Body of pancreas (tissue), 4 donors: ENCODE measurements around the gene CSNK2A2. TPM values are rescaled to one million over a fixed set of nuclear protein-coding genes. Genes with fewer than 3 reads are reported as not detected.

Experiments
- ATAC-seq: fragments of 150-250 bp; one replicate; pipeline ENCODE4 v1.9.1; 2016
- DNase-seq, 4 donors: peaks; one replicate each; pipeline ENCODE4 v3.0.0-alpha.2; 2019
- H3K27ac ChIP-seq, 4 donors: fragments of 200-600 bp; sonication (generic); 1 replicate in 3 of 4; 2 replicates in 1 of 4; pipeline versions ENCODE4 v1.5.1 to v1.6.1; 2016 to 2019; ENCODE audit warnings: mild to moderate bottlenecking in 1 of 4, mixed read lengths in 1 of 4, moderate library complexity in 1 of 4
- H3K27me3 ChIP-seq, 2 donors: fragments of 200-600 bp; sonication (generic); one replicate each; pipeline ENCODE4 v1.6.0; 2016; ENCODE audit warnings: mild to moderate bottlenecking in 1 of 2
- H3K36me3 ChIP-seq, 2 donors: fragments of 200-600 bp; sonication (generic); replicated peaks in 1 of 2; 2 replicates each; pipeline ENCODE4 v1.5.1; 2016; ENCODE audit warnings: low read depth in 2 of 2; ENCODE audit not compliant: insufficient read depth in 1 of 2
- H3K4me1 ChIP-seq: fragments of 200-600 bp; sonication (generic); one replicate; pipeline ENCODE4 v1.6.0; 2016
- H3K4me3 ChIP-seq, 2 donors: fragments of 200-600 bp; sonication (generic); 1 replicate in 1 of 2; 2 replicates in 1 of 2; pipeline ENCODE4 v1.5.1; 2016 to 2019
- H3K9me3 ChIP-seq, 3 donors: fragments of 200-600 bp; sonication (generic); 1 replicate in 2 of 3; 2 replicates in 1 of 3; pipeline ENCODE4 v1.5.1; 2016
- CTCF ChIP-seq, 7 experiments: fragments of 450-650 bp in 4 of 7; fragments of 200-600 bp in 3 of 7; sonication (generic) in 3 of 7; IDR thresholded peaks; one replicate each; pipeline ENCODE4 v1.5.1; 2016 to 2019; ENCODE audit warnings: antibody characterized with exemption in 7 of 7
- POLR2A ChIP-seq, 3 donors: fragments of 450-650 bp; IDR thresholded peaks; one replicate each; pipeline ENCODE4 v1.6.1; 2016; ENCODE audit warnings: antibody characterized with exemption in 3 of 3, mild to moderate bottlenecking in 2 of 3
- WGBS, 2 donors: methylation state at CpG; one replicate each; pipeline ENCODE4 v1.1.5; 2017; 5-methylcytosine and 5-hydroxymethylcytosine counted together
- intact Hi-C: fragments of 100-400 bp; cut with DNase I; formaldehyde crosslinking; loops from one replicate; pipeline ENCODE4 v1.15.1; 2023
- total RNA-seq, 2 donors: library from RNA; depleted of rRNA; stranded (reverse); fragments of >200 nt; gene quantifications; one replicate each; pipeline ENCODE4 v1.1.0, GENCODE V29; 2016

The CSNK2A2 gene
- total RNA-seq, 2 donors from 2014 or later, result 27.7 to 30.1 TPM

- DNase-seq (no peak), ATAC-seq (no peak)
- peaks cover 0 to 8% of the 10 kb centered on the region in 2 donors for H3K36me3 ChIP-seq
- H3K27ac ChIP-seq, result no peak overlapping the region
- no peaks in the 10 kb centered on the region for H3K27me3 ChIP-seq
- H3K9me3 ChIP-seq, result no peaks in the 10 kb centered on the region
- no peaks in the 10 kb centered on the region for H3K4me1 ChIP-seq
- 94 to 100% methylated on average over 5 of the region's 5 CpGs for WGBS, 2 donors
- intact Hi-C loops, result no loop called here
- TF ChIP-seq POLR2A (IDR thresholded peaks at IDR 0.05), result no peak
- H3K4me3 ChIP-seq, result no peak overlapping the region
These were observed 21.1 kb downstream of the CSNK2A2 start for GRCh38 chr16:58176608-58177352.

GRCh38 chr16:58170223-58170622 is 27.7 kb downstream of the CSNK2A2 start:
- no peak for DNase-seq
- no peak overlapping the region for H3K27ac ChIP-seq
- 97 to 100% methylated on average over 2 of the region's 2 CpGs for WGBS, 2 donors
- no peaks in the 10 kb centered on the region for H3K9me3 ChIP-seq
- H3K36me3 ChIP-seq, result peaks cover 18 to 28% of the 10 kb centered on the region in 2 donors
- H3K4me3 ChIP-seq, result no peak overlapping the region
- no peak for TF ChIP-seq CTCF (IDR thresholded peaks at IDR 0.05)
- no peak for TF ChIP-seq POLR2A (IDR thresholded peaks at IDR 0.05)
- no peaks in the 10 kb centered on the region for H3K4me1 ChIP-seq
- intact Hi-C loops, result no loop called here
- no peak for ATAC-seq
- no peaks in the 10 kb centered on the region for H3K27me3 ChIP-seq

- Histone ChIP-seq H3K4me1 (no peaks in the 10 kb centered on the region), H3K9me3 (no peaks in the 10 kb centered on the region), H3K4me3 (no peak overlapping the region), H3K27ac (no peak overlapping the region), H3K27me3 (no peaks in the 10 kb centered on the region), H3K36me3 (peaks cover 6 to 38% of the 10 kb centered on the region in 2 donors)
- ATAC-seq (no peak), DNase-seq (no peak)
- WGBS, 2 donors, result 62 to 92% methylated on average over 3 of the region's 3 CpGs
- TF ChIP-seq POLR2A (IDR thresholded peaks at IDR 0.05), result no peak
- intact Hi-C loops, result no loop called here
These were observed 37.1 kb downstream of the CSNK2A2 start for GRCh38 chr16:58160855-58161254.

- Histone ChIP-seq H3K27ac (no peak overlapping the region), H3K4me1 (no peaks in the 10 kb centered on the region), H3K27me3 (no peaks in the 10 kb centered on the region), H3K4me3 (no peak overlapping the region), H3K9me3 (no peaks in the 10 kb centered on the region), H3K36me3 (peaks cover 0 to 18% of the 10 kb centered on the region in 2 donors)
- intact Hi-C loops, result no loop called here
- TF ChIP-seq POLR2A (IDR thresholded peaks at IDR 0.05) (no peak), CTCF (IDR thresholded peaks at IDR 0.05) (no peak)
- no peak for ATAC-seq
- no peak for DNase-seq
- 82 to 89% methylated on average over 3 of the region's 3 CpGs for WGBS, 2 donors
These were observed 39.2 kb downstream of the CSNK2A2 start for GRCh38 chr16:58158725-58159124.

- Histone ChIP-seq H3K9me3 (no peaks in the 10 kb centered on the region), H3K36me3 (peaks cover 0 to 17% of the 10 kb centered on the region in 2 donors), H3K4me1 (no peaks in the 10 kb centered on the region), H3K27ac (no peak overlapping the region), H3K4me3 (no peak overlapping the region), H3K27me3 (no peaks in the 10 kb centered on the region)
- ATAC-seq (no peak), DNase-seq (no peak)
- no peak for TF ChIP-seq CTCF (IDR thresholded peaks at IDR 0.05)
- intact Hi-C loops, result no loop called here
- 83 to 84% methylated on average over 29 of the region's 29 CpGs for WGBS, 2 donors
These were observed 39.9 kb downstream of the CSNK2A2 start for GRCh38 chr16:58157951-58158540.
